Panc1 (cell line): Measurements from ENCODE around the gene DHRS3.

Source experiments
- CTCF ChIP-seq: fragments of 450-650 bp; IDR thresholded peaks from 2 replicates; pipeline ENCODE4 v1.5.1; 2017; ENCODE audit warnings: mild to moderate bottlenecking
- POLR2AphosphoS5 ChIP-seq: IDR thresholded peaks from 2 replicates; pipeline ENCODE4 v1.6.1; 2012; ENCODE audit warnings: mild to moderate bottlenecking, low read depth, low read length, moderate library complexity
- REST ChIP-seq, 2 experiments: IDR thresholded peaks; 2 replicates each; pipeline ENCODE4 v1.6.1; 2011 to 2012; ENCODE audit warnings: low read depth in 2 of 2, control low read depth in 1 of 2, low read length in 1 of 2, mild to moderate bottlenecking in 1 of 2, moderate library complexity in 1 of 2; ENCODE audit not compliant: insufficient read depth in 1 of 2
- SIN3A ChIP-seq: IDR thresholded peaks from 2 replicates; pipeline ENCODE4 v1.6.1; 2012; ENCODE audit warnings: low read depth, mild to moderate bottlenecking, low read length, moderate library complexity, borderline replicate concordance; ENCODE audit not compliant: insufficient read depth
- TCF7L2 ChIP-seq: IDR thresholded peaks from 2 replicates; pipeline ENCODE4 v1.6.1; 2011; ENCODE audit warnings: mild to moderate bottlenecking, low read depth, low read length, inconsistent platforms

DNA sequence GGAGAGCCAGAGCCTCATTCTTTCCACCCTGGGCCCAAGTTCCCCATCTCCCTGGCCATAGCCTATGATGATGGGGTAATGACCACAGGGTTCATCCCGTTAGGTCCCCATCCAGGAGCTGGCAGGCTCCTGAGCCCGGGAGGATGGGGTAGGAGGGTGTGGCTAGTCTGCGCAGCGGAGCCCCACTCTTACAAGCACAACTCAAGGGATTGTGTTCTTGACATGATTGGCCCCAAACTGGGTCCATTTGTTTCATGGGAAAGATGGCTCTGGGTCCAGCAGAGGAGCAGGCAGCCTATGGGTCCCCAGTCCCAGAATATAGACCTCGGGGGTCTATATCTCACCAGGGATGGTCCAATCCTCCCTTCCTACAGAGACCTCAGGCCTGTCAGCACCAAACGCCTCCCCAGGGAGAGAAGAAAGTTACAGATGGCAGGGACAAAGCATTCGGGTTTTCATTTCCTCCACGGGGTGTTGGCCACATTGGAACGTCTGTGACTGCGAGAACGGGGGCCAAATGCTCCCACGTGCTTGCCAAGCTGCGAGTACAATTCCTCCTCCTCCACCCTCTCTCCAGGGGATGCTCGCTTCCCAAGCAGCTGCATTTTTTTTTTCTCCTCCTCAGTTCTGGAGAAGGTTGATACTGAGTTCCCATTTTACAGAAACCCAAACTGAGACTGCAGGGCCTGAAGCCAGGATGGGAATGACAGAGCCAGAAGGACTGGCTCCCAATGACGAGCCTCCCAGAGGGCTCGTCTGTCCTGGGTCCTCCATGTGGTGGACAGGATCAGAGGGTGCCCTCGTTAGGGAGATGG lies 71.0 kb downstream of the DHRS3 start:
- no peak for TF ChIP-seq CTCF
- no peak for TF ChIP-seq SIN3A
- TF ChIP-seq POLR2AphosphoS5: no peak
- no peak for TF ChIP-seq REST (IDR thresholded peaks at IDR 0.05; ENCODE audit: insufficient read depth in 1 of 2, low read depth in 2 of 2, low read length in 1 of 2)
- TF ChIP-seq TCF7L2: no peak
